DND-41 (cell line): ENCODE data around the gene SHQ1.

Experiments
- ATAC-seq: fragments of 200-7000 bp; cut with Tn5 transposase; 3 replicates; pipeline ENCODE4 v1.9.1; 2021; ENCODE audit warnings: low read depth; ENCODE audit not compliant: insufficient read depth
- DNase-seq: peaks from one replicate; pipeline ENCODE4 v3.0.0-alpha.2; 2020
- H2AFZ ChIP-seq: 2 replicates; pipeline ENCODE4 v1.6.0; 2012; ENCODE audit warnings: low read depth, low read length
- H3K27ac ChIP-seq: 2 replicates; pipeline ENCODE4 v1.5.1; 2012; ENCODE audit warnings: low read length, inconsistent platforms
- H3K27me3 ChIP-seq: fragments of 200-600 bp; sonication (generic); 2 replicates; pipeline ENCODE4 v1.6.0; 2012; ENCODE audit warnings: low read length, mild to moderate bottlenecking, inconsistent platforms; ENCODE audit not compliant: insufficient read depth, poor library complexity
- H3K36me3 ChIP-seq: 2 replicates; pipeline ENCODE4 v1.5.1; 2012; ENCODE audit warnings: low read length, inconsistent platforms; ENCODE audit not compliant: insufficient read depth
- H3K4me1 ChIP-seq: 2 replicates; pipeline ENCODE4 v1.5.1; 2012; ENCODE audit warnings: mild to moderate bottlenecking, low read length; ENCODE audit not compliant: insufficient read depth
- H3K4me2 ChIP-seq: 2 replicates; pipeline ENCODE4 v1.6.0; 2012; ENCODE audit warnings: mild to moderate bottlenecking, moderate library complexity, low read length, inconsistent platforms; ENCODE audit not compliant: insufficient read depth
- H3K4me3 ChIP-seq, 2 experiments: fragments of 200-600 bp in 1 of 2; shearing (Covaris generic) in 1 of 2; 2 replicates each; pipeline ENCODE4 v1.5.1; 2012 to 2016; ENCODE audit warnings: inconsistent platforms in 2 of 2, low read length in 2 of 2, mild to moderate bottlenecking in 2 of 2, low read depth in 1 of 2, moderate library complexity in 1 of 2
- H3K79me2 ChIP-seq: 2 replicates; pipeline ENCODE4 v1.6.0; 2012; ENCODE audit warnings: low read length, inconsistent platforms; ENCODE audit not compliant: insufficient read depth
- H3K9ac ChIP-seq: 2 replicates; pipeline ENCODE4 v1.6.0; 2012; ENCODE audit warnings: low read depth, mild to moderate bottlenecking, inconsistent platforms, low read length, moderate library complexity
- H3K9me3 ChIP-seq: 2 replicates; pipeline ENCODE4 v1.5.1; 2012; ENCODE audit warnings: low read length, moderate library complexity, mild to moderate bottlenecking, inconsistent platforms; ENCODE audit not compliant: insufficient read depth, severe bottlenecking
- H4K20me1 ChIP-seq: 2 replicates; pipeline ENCODE4 v1.6.0; 2012; ENCODE audit warnings: low read length; ENCODE audit not compliant: insufficient read depth
- EZH2 ChIP-seq: IDR thresholded peaks from 3 replicates; pipeline ENCODE4 v1.6.1; 2012; ENCODE audit warnings: borderline replicate concordance, low read depth, mild to moderate bottlenecking, moderate library complexity, low read length, inconsistent platforms; ENCODE audit not compliant: severe bottlenecking
- TF ChIP-seq, protein P1 (sequence below): IDR thresholded peaks from 2 replicates; pipeline ENCODE4 v1.5.1; 2012; ENCODE audit warnings: borderline replicate concordance, low read length, moderate library complexity, mild to moderate bottlenecking; ENCODE audit not compliant: poor library complexity, severe bottlenecking; ENCODE audit errors: extremely low read depth

The SHQ1 gene

DNA sequence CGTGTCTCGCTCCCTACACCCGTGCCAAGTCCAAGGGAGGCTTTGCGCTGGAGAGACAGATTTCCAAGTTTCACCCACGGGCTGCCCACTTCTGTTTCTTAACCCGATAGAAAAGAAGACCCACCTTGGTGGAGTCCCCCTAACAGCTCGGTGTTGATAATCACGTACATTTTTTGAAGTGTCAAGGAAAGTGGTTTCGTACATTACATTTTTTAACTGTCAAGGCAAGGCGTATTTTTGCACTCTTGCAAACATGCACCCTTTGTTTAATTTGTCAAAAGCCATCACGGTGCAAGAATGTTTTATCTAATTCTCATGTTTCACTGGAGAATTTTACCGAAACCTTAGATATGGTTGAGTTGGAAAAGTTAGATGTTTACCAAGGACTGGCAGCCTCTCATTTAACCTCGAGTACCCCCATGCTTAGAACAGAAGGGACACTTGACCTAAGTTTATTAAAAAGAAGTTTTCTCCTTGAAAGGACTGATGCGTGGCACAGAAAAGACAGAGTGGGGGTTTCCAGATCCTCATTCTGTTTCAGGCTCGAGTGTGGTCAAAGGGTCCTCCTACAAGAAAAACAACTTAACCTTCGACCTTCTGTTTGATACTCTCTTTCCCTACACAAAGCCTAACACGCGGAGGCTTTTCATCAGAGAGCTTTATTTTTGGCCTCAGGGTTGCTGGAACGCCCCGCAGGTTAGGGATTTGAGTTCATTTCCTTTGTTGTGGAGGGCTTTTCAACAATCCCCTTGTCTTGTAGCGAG is 40.5 kb upstream of the SHQ1 start:
- peak; percentile 72 for DNase-seq
- Histone ChIP-seq H3K4me1 (peaks cover 62% of the 10 kb centered on the region), H3K27ac (peak overlapping the region; percentile 88), H2AFZ (peak overlapping the region; percentile 72), H3K9me3 (no peaks in the 10 kb centered on the region), H3K27me3 (no peaks in the 10 kb centered on the region), H3K79me2 (peaks cover 63% of the 10 kb centered on the region), H3K4me2 (peak overlapping the region; percentile 71), H3K4me3 (peak overlapping the region; percentile 58 to 62), H4K20me1 (no peaks in the 10 kb centered on the region; the same call in 1 of the 2 replicates), H3K9ac (peak overlapping the region; percentile 57), H3K36me3 (peaks cover 16% of the 10 kb centered on the region)
- ATAC-seq = peak; percentile 43
- TF ChIP-seq EZH2 = no peak
- TF ChIP-seq, protein P1, sequence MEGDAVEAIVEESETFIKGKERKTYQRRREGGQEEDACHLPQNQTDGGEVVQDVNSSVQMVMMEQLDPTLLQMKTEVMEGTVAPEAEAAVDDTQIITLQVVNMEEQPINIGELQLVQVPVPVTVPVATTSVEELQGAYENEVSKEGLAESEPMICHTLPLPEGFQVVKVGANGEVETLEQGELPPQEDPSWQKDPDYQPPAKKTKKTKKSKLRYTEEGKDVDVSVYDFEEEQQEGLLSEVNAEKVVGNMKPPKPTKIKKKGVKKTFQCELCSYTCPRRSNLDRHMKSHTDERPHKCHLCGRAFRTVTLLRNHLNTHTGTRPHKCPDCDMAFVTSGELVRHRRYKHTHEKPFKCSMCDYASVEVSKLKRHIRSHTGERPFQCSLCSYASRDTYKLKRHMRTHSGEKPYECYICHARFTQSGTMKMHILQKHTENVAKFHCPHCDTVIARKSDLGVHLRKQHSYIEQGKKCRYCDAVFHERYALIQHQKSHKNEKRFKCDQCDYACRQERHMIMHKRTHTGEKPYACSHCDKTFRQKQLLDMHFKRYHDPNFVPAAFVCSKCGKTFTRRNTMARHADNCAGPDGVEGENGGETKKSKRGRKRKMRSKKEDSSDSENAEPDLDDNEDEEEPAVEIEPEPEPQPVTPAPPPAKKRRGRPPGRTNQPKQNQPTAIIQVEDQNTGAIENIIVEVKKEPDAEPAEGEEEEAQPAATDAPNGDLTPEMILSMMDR = no peak

DNA sequence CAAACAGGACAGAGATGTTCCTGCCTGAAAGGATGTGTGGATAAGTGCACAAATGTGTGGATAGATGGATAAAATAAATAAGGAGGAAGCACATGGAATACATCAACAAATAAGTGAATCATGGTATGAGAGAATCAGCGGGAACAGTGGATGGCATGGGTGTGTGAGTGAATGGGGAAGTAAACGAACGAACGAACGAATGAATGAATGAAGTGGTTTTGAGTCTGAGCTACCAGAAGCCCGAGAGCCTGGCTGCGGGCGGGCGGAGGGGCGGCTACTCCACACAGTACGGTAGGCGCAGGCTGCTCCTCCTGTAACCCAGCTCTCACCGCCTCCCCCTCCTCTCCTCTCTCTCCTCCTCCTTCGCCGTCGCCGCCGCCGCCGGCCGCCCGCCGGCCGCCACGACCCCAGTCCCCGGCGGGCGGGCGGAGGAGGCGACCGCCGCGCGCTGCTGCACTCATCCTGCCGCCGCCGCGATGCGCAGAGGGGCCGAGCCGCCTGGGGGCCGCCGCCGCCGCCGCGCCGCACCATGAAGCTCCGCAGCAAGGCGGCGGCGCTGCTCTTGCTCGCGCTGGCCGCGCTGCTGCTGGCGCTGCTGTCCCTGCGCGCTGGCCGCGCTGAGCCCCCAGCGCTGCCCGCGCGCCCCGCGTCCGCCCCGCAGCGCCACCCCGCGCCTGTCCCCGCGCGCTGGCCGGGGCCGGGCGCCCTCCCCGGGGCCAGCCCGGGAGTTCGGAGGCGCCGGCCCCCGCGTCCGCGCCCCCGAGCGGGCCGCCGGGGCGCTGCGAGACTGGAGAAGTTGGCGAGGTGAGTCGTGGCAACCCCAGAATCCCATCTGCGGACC is 39.7 kb upstream of the SHQ1 start, which contains the start of gene GXYLT2:
GXYLT2 (plus strand) TSS at position 342 of the 841 bp plus-strand sequence; CDS start at position 530, 188 bp downstream.
- Histone ChIP-seq H3K79me2 (peaks cover 55% of the 10 kb centered on the region), H3K36me3 (peaks cover 11% of the 10 kb centered on the region), H3K27ac (peak within 1 kb of the TSS; percentile 88), H3K27me3 (no peaks in the 10 kb centered on the region), H3K4me1 (peaks cover 55% of the 10 kb centered on the region), H3K9me3 (peaks cover 3% of the 10 kb centered on the region), H2AFZ (peak within 1 kb of the TSS; percentile 72), H3K4me3 (peak within 1 kb of the TSS; percentile 58 to 62; a peak in 3 of 4 replicates), H3K9ac (peak within 1 kb of the TSS; percentile 57), H4K20me1 (no peaks in the 10 kb centered on the region), H3K4me2 (peak within 1 kb of the TSS; percentile 72)
- TF ChIP-seq, protein P1 = peak; percentile 24
- no peak for TF ChIP-seq EZH2
- peak; percentile 85 for DNase-seq
- ATAC-seq = peak; percentile 80

GRCh38 chr3:72887343-72887704 is 39.1 kb upstream of the SHQ1 start:
- H3K27ac ChIP-seq = peak overlapping the region; percentile 64
- ATAC-seq = no peak

More at GRCh38 chr3:72887343-72887704, 39.1 kb upstream of the SHQ1 start:
- H3K27me3 ChIP-seq = no peaks in the 10 kb centered on the region
- peaks cover 49% of the 10 kb centered on the region for H3K4me1 ChIP-seq
- peak overlapping the region; percentile 39 to 62; a peak in 3 of 4 replicates for H3K4me3 ChIP-seq
- TF ChIP-seq, protein P1 = no peak
- TF ChIP-seq EZH2 = no peak
- H3K9ac ChIP-seq = peak overlapping the region; percentile 57
- DNase-seq = no peak
- peaks cover 3% of the 10 kb centered on the region for H3K9me3 ChIP-seq
- H3K4me2 ChIP-seq = peak overlapping the region; percentile 72
- peaks cover 49% of the 10 kb centered on the region for H3K79me2 ChIP-seq
- peaks cover 7% of the 10 kb centered on the region; the same call in 1 of the 2 replicates for H3K36me3 ChIP-seq
- no peaks in the 10 kb centered on the region for H4K20me1 ChIP-seq
- H2AFZ ChIP-seq = peak overlapping the region; percentile 66
